HepG2 (cell line): ENCODE results near the gene TGM4.

ENCODE experiments used
- BCLAF1 ChIP-seq: fragments of 450-650 bp; IDR thresholded peaks from 2 replicates; pipeline ENCODE4 v1.6.1; 2017; ENCODE audit warnings: mild to moderate bottlenecking
- EED ChIP-seq: sonication (generic); formaldehyde crosslinking; IDR thresholded peaks from 2 replicates; pipeline ENCODE4 v1.5.0; 2020; ENCODE audit warnings: mild to moderate bottlenecking, missing genetic modification reagents
- ETV5 ChIP-seq: IDR thresholded peaks from 2 replicates; pipeline ENCODE4 v1.6.1; 2018; ENCODE audit warnings: missing biosample characterization, missing genetic modification reagents, inconsistent platforms, borderline replicate concordance
- FOXK1 ChIP-seq: sonication (generic); formaldehyde crosslinking; IDR thresholded peaks from 2 replicates; pipeline ENCODE4 v1.4.0; 2020; ENCODE audit warnings: low read depth, missing genetic modification reagents, borderline replicate concordance
- FOXM1 ChIP-seq: sonication (generic); formaldehyde crosslinking; IDR thresholded peaks from 2 replicates; pipeline ENCODE4 v1.5.0; 2020; ENCODE audit warnings: missing genetic modification reagents
- JUNB ChIP-seq: sonication (generic); formaldehyde crosslinking; IDR thresholded peaks from 2 replicates; pipeline ENCODE4 v1.8.0; 2022; ENCODE audit warnings: missing genetic modification reagents, mild to moderate bottlenecking, borderline replicate concordance
- POLR2AphosphoS5 ChIP-seq: IDR thresholded peaks from 2 replicates; pipeline ENCODE4 v1.6.1; 2012; ENCODE audit warnings: low read depth, low read length
- RFX5 ChIP-seq: IDR thresholded peaks from 2 replicates; pipeline ENCODE4 v1.6.1; 2011; ENCODE audit warnings: low read depth, low read length, improper control_type of control experiment
- ZFX ChIP-seq: sonication (generic); formaldehyde crosslinking; IDR thresholded peaks from 2 replicates; pipeline ENCODE4 v1.4.0; 2020; ENCODE audit warnings: mild to moderate bottlenecking, low read depth, missing genetic modification reagents, moderate library complexity
- ZNF44 ChIP-seq: sonication (generic); formaldehyde crosslinking; IDR thresholded peaks from 2 replicates; pipeline ENCODE4 v1.5.1; 2020; ENCODE audit warnings: mild to moderate bottlenecking, missing genetic modification reagents
- TF ChIP-seq, protein P1 (sequence below): sonication (generic); formaldehyde crosslinking; IDR thresholded peaks from 2 replicates; pipeline ENCODE4 v1.5.1; 2020; ENCODE audit warnings: missing genetic modification reagents, mild to moderate bottlenecking, borderline replicate concordance
- TF ChIP-seq, protein P2 (sequence below): sonication (generic); formaldehyde crosslinking; IDR thresholded peaks from 2 replicates; pipeline ENCODE4 v1.5.0; 2020; ENCODE audit warnings: mild to moderate bottlenecking, missing genetic modification reagents, moderate library complexity

- no peak for TF ChIP-seq RFX5
- TF ChIP-seq, protein P1, sequence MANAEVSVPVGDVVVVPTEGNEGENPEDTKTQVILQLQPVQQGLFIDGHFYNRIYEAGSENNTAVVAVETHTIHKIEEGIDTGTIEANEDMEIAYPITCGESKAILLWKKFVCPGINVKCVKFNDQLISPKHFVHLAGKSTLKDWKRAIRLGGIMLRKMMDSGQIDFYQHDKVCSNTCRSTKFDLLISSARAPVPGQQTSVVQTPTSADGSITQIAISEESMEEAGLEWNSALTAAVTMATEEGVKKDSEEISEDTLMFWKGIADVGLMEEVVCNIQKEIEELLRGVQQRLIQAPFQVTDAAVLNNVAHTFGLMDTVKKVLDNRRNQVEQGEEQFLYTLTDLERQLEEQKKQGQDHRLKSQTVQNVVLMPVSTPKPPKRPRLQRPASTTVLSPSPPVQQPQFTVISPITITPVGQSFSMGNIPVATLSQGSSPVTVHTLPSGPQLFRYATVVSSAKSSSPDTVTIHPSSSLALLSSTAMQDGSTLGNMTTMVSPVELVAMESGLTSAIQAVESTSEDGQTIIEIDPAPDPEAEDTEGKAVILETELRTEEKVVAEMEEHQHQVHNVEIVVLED (CRISPR knock-in tag): no peak
- no peak for TF ChIP-seq EED (CRISPR knock-in tag)
- no peak for TF ChIP-seq FOXK1
- TF ChIP-seq, protein P2, sequence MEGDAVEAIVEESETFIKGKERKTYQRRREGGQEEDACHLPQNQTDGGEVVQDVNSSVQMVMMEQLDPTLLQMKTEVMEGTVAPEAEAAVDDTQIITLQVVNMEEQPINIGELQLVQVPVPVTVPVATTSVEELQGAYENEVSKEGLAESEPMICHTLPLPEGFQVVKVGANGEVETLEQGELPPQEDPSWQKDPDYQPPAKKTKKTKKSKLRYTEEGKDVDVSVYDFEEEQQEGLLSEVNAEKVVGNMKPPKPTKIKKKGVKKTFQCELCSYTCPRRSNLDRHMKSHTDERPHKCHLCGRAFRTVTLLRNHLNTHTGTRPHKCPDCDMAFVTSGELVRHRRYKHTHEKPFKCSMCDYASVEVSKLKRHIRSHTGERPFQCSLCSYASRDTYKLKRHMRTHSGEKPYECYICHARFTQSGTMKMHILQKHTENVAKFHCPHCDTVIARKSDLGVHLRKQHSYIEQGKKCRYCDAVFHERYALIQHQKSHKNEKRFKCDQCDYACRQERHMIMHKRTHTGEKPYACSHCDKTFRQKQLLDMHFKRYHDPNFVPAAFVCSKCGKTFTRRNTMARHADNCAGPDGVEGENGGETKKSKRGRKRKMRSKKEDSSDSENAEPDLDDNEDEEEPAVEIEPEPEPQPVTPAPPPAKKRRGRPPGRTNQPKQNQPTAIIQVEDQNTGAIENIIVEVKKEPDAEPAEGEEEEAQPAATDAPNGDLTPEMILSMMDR: no peak
- no peak for TF ChIP-seq POLR2AphosphoS5
- no peak for TF ChIP-seq JUNB (CRISPR knock-in tag)
- no peak for TF ChIP-seq ETV5 (CRISPR knock-in tag)
- no peak for TF ChIP-seq BCLAF1
- no peak for TF ChIP-seq FOXM1 (CRISPR knock-in tag)
- no peak for TF ChIP-seq ZNF44
- no peak for TF ChIP-seq ZFX (CRISPR knock-in tag)
Measured at GRCh38 chr3:44960387-44961026, 86.1 kb downstream of the TGM4 start.
